Pancreas (tissue), 10 donors: ENCODE results near the gene BCAS3. TPM values are rescaled to one million over a fixed set of nuclear protein-coding genes. Genes with fewer than 3 reads are reported as not detected.
A peak's percentile ranks its signal among the peaks of the same experiment; 100 is the strongest.

Source experiments
- ATAC-seq, 4 donors: fragments of 200-7000 bp; cut with Tn5 transposase; one replicate each; pipeline versions ENCODE4 v1.8.0 to v1.9.1; 2020; ENCODE audit warnings: mild to moderate bottlenecking in 4 of 4, moderate library complexity in 4 of 4
- DNase-seq, 6 donors: peaks; one replicate each; pipeline ENCODE4 v3.0.0-alpha.2; 2020
- FAIRE-seq: peaks from 2 replicates; lab custom pipeline; 2012; peaks lifted over from hg19 to GRCh38; lab: Jason Lieb, UNC
- H3K27ac ChIP-seq, 4 donors: fragments of 200-600 bp; sonication (generic); 1 replicate in 3 of 4; 2 replicates in 1 of 4; pipeline versions ENCODE4 v1.5.0 to v1.8.0; 2020
- H3K27me3 ChIP-seq, 4 donors: fragments of 200-600 bp; one replicate each; pipeline ENCODE4 v1.8.0; 2021
- H3K36me3 ChIP-seq, 3 donors: fragments of 200-600 bp; sonication (generic) in 1 of 3; one replicate each; pipeline versions ENCODE4 v1.5.0 to v1.8.0; 2020 to 2021
- H3K4me1 ChIP-seq, 3 donors: fragments of 200-600 bp; one replicate each; pipeline ENCODE4 v1.8.0; 2021
- H3K4me3 ChIP-seq, 4 donors: fragments of 200-600 bp; sonication (generic) in 2 of 4; one replicate each; pipeline versions ENCODE4 v1.5.0 to v1.8.0; 2020 to 2021
- H3K9me3 ChIP-seq, 4 donors: fragments of 200-600 bp; one replicate each; pipeline ENCODE4 v1.8.0; 2021
- CTCF ChIP-seq, 4 donors: fragments of 200-600 bp; sonication (generic) in 3 of 4; IDR thresholded peaks; one replicate each; pipeline versions ENCODE4 v1.5.0 to v1.8.0; 2021; ENCODE audit warnings: antibody characterized with exemption in 4 of 4
- WGBS, 2 donors: extraction: QIAGEN DNeasy Blood & Tissue Kit; methylation state at CpG; one replicate each; pipeline ENCODE4 v1.1.7; 2013; 5-methylcytosine and 5-hydroxymethylcytosine counted together
- intact Hi-C, 3 donors: fragments of 100-400 bp; cut with DNase I; formaldehyde crosslinking; loops; one replicate each; pipeline versions ENCODE4 v1.11.1 to v1.14.2; 2022
- polyA plus RNA-seq, 2 donors: library from polyadenylated mRNA; stranded (reverse); fragments of 200-250 nt; gene quantifications; one replicate each; pipeline ENCODE4 v1.2.3, GENCODE V29; 2013
- total RNA-seq, 6 donors: library from RNA; stranded (reverse); fragmentation: NEBNext Ultra II Directional in 4 of 6; extraction: Animal tissue kit (Norgen Biotek cat#: 25700) in 4 of 6; gene quantifications; one replicate each; pipeline versions ENCODE4 v1.2.1 to v1.2.4, GENCODE V29; 2021 to 2023
- donor health status: healthy with polysubstance abuse.
- donor health status: DM: no; HTN: no; CAD: no; lungs with moderate emphysema.
- donor health status: DM: no; HTN: no; CAD: no.
- donor health status: control.
- donor health status: control.
- donor health status: Bipolar disorder and iron deficiency.
- donor health status: DM: yes; HTN: yes; CAD: no.
- donor health status: DM: no; HTN: no; CAD: no.
- donor health status: DM: no; HTN: no; CAD: no.
- donor health status: DM: yes; HTN: yes; CAD: no.

The BCAS3 gene
- total and polyA plus RNA-seq, 8 donors = 4.6 to 27.7 (median 13.2) TPM

- WGBS, 2 donors = 90 to 93% methylated on average over 3 of the region's 3 CpGs
- FAIRE-seq (no peak), DNase-seq (no peak), ATAC-seq (no peak)
- Histone ChIP-seq H3K27me3 (no peaks in the 10 kb centered on the region), H3K27ac (no peak overlapping the region), H3K36me3 (no peaks in the 10 kb centered on the region), H3K9me3 (no peaks in the 10 kb centered on the region), H3K4me1 (peaks cover 8 to 12% (median 12%) of the 10 kb centered on the region in 3 donors), H3K4me3 (no peak overlapping the region)
- no peak for TF ChIP-seq CTCF (IDR thresholded peaks at IDR 0.05)
- intact Hi-C loops = no loop called here
These were observed 568.1 kb downstream of the BCAS3 start for GRCh38 chr17:61245706-61246135.

- H3K4me1 ChIP-seq = peaks cover 8 to 14% (median 12%) of the 10 kb centered on the region in 3 donors
- ATAC-seq (no peak), DNase-seq (no peak), FAIRE-seq (no peak)
- no peaks in the 10 kb centered on the region for H3K9me3 ChIP-seq
- 86 to 89% methylated on average over 3 of the region's 3 CpGs for WGBS, 2 donors
- no peak overlapping the region for H3K27ac ChIP-seq
- intact Hi-C loops = no loop called here
- no peaks in the 10 kb centered on the region for H3K36me3 ChIP-seq
- TF ChIP-seq CTCF (IDR thresholded peaks at IDR 0.05) = no peak
- no peak overlapping the region for H3K4me3 ChIP-seq
- H3K27me3 ChIP-seq = no peaks in the 10 kb centered on the region
These were observed 569.8 kb downstream of the BCAS3 start for GRCh38 chr17:61247439-61247838.

GRCh38 chr17:61248399-61248798 lies 570.7 kb downstream of the BCAS3 start:
- Histone ChIP-seq H3K36me3 (no peaks in the 10 kb centered on the region), H3K4me3 (no peak overlapping the region), H3K27ac (no peak overlapping the region), H3K4me1 (peaks cover 8 to 19% (median 12%) of the 10 kb centered on the region in 3 donors), H3K27me3 (no peaks in the 10 kb centered on the region), H3K9me3 (no peaks in the 10 kb centered on the region)
- TF ChIP-seq CTCF (IDR thresholded peaks at IDR 0.05) = no peak
- DNase-seq = peak in 4 of 6 donors; percentile 30 to 65 (median 44)
- intact Hi-C loops = no loop called here
- peak; percentile 13 for FAIRE-seq
- 62 to 63% methylated on average over 2 of the region's 2 CpGs for WGBS, 2 donors
- ATAC-seq = peak; percentile 86 to 95 (median 88)

- ATAC-seq (no peak), FAIRE-seq (no peak), DNase-seq (no peak)
- no peak overlapping the region for H3K27ac ChIP-seq
- H3K4me1 ChIP-seq = peaks cover 8 to 19% (median 12%) of the 10 kb centered on the region in 3 donors
- H3K9me3 ChIP-seq = no peaks in the 10 kb centered on the region
- no peaks in the 10 kb centered on the region for H3K27me3 ChIP-seq
- 88 to 92% methylated on average over 4 of the region's 4 CpGs for WGBS, 2 donors
- no peak for TF ChIP-seq CTCF (IDR thresholded peaks at IDR 0.05)
- intact Hi-C loops = no loop called here
- H3K36me3 ChIP-seq = no peaks in the 10 kb centered on the region
- no peak overlapping the region for H3K4me3 ChIP-seq
These were observed 572.1 kb downstream of the BCAS3 start for GRCh38 chr17:61249649-61250299.

GRCh38 chr17:61250335-61250890 lies 572.8 kb downstream of the BCAS3 start:
- H3K27ac ChIP-seq = no peak overlapping the region
- peaks cover 8 to 19% (median 12%) of the 10 kb centered on the region in 3 donors for H3K4me1 ChIP-seq
- no peak overlapping the region for H3K4me3 ChIP-seq
- no peaks in the 10 kb centered on the region for H3K27me3 ChIP-seq
- intact Hi-C loops = no loop called here
- no peak for TF ChIP-seq CTCF (IDR thresholded peaks at IDR 0.05)
- ATAC-seq (no peak), DNase-seq (no peak), FAIRE-seq (no peak)
- H3K36me3 ChIP-seq = no peaks in the 10 kb centered on the region
- no peaks in the 10 kb centered on the region for H3K9me3 ChIP-seq
- 70 to 76% methylated on average over 6 of the region's 6 CpGs for WGBS, 2 donors
